T-helper 17 cell (primary cell): ENCODE data around the gene COL18A1. TPM values are rescaled to one million over a fixed set of nuclear protein-coding genes. Genes with fewer than 3 reads are reported as not detected.

Experiments
- ATAC-seq: fragments of 150-1000 bp; cut with Tn5 transposase; 2 replicates; pipeline ENCODE4 v1.10.0; 2021; ENCODE audit warnings: mild to moderate bottlenecking, moderate library complexity
- DNase-seq, 3 donors: peaks; one replicate each; pipeline versions ENCODE4 v3.0.0 to v3.0.0-alpha.2; 2020 to 2021
- H3K9me3 ChIP-seq: one replicate; pipeline ENCODE4 v1.7.0; 2013; ENCODE audit warnings: low read length, mild to moderate bottlenecking; ENCODE audit not compliant: control insufficient read depth, poor library complexity, severe bottlenecking
- H3K27ac Mint-ChIP-seq: one replicate; pipeline ENCODE4 v1.8.0; 2022; ENCODE audit warnings: mild to moderate bottlenecking, moderate library complexity, mixed read lengths
- H3K27me3 Mint-ChIP-seq: one replicate; pipeline ENCODE4 v1.8.0; 2022; ENCODE audit warnings: mixed read lengths
- H3K36me3 Mint-ChIP-seq: one replicate; pipeline ENCODE4 v1.8.0; 2022; ENCODE audit warnings: low read depth, mixed read lengths
- H3K4me1 Mint-ChIP-seq: one replicate; pipeline ENCODE4 v1.8.0; 2022; ENCODE audit warnings: mild to moderate bottlenecking, mixed read lengths
- H3K4me3 Mint-ChIP-seq: one replicate; pipeline ENCODE4 v1.8.0; 2022; ENCODE audit warnings: mild to moderate bottlenecking, moderate library complexity, mixed read lengths
- total RNA-seq, 4 donors: library from RNA in 2 of 4; stranded (reverse) in 2 of 4; gene quantifications; one replicate each; pipeline ENCODE4 v1.2.3 and lab custom pipeline; 2022 to 2026

COL18A1 gene
- total RNA-seq, 2 donors from 2014 or later: 5.4 to 17.1 TPM

GRCh38 chr21:45458281-45459170 lies 53.6 kb downstream of the COL18A1 start:
- Mint-ChIP-seq H3K4me1 (no peaks in the 10 kb centered on the region), H3K4me3 (no peak overlapping the region), H3K27me3 (peaks cover 4% of the 10 kb centered on the region), H3K36me3 (no peaks in the 10 kb centered on the region), H3K27ac (no peak overlapping the region)
- DNase-seq (no peak), ATAC-seq (no peak)
- H3K9me3 ChIP-seq: no peaks in the 10 kb centered on the region

- Mint-ChIP-seq H3K4me3 (no peak overlapping the region), H3K4me1 (no peaks in the 10 kb centered on the region), H3K27ac (no peak overlapping the region), H3K27me3 (peaks cover 7% of the 10 kb centered on the region), H3K36me3 (no peaks in the 10 kb centered on the region)
- ATAC-seq: no peak
- H3K9me3 ChIP-seq: no peaks in the 10 kb centered on the region
- DNase-seq: no peak
Observed at GRCh38 chr21:45459171-45460010, 54.4 kb downstream of the COL18A1 start.

GRCh38 chr21:45460011-45460565 lies 55.1 kb downstream of the COL18A1 start:
- Mint-ChIP-seq H3K27me3 (peaks cover 14% of the 10 kb centered on the region), H3K4me3 (no peak overlapping the region), H3K4me1 (no peaks in the 10 kb centered on the region), H3K36me3 (no peaks in the 10 kb centered on the region), H3K27ac (no peak overlapping the region)
- H3K9me3 ChIP-seq: no peaks in the 10 kb centered on the region
- ATAC-seq (no peak), DNase-seq (no peak)

DNA sequence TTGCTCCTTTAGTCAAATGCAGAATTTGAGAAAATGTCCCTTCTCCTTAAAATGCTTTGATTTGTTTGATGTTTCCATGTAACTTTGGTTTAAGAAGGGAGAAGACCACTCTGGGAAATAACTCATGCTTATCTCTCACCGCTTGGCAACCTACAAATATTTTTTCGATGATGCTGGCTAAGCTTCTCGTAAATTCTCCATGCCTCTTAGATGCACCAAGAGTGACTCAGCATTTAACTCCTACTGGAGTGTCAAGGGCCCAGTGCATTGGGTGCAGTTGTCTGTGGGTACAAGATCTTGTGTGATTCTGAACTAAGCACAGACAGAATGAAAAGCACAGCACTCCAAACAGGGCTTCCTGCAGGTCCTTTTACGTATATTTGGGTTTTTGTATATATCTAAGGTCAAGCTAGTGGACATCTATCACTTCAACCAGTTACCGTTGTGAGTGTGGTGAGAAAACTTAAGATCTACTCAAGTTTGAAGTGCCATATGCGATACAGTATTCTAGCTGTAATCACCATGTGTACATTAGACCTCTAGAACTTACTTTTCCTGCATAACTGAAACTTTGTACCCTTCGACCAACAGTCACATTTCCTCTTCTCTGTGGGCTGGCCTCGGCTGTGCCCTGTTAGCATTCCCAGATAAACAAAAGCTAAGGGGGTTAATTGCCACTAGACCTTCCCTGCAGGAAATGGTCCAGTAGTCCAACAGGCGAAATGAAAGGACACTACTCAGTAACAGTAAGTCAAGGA lies 55.8 kb downstream of the COL18A1 start:
- Mint-ChIP-seq H3K27me3 (peaks cover 20% of the 10 kb centered on the region), H3K27ac (no peak overlapping the region), H3K4me3 (no peak overlapping the region), H3K4me1 (no peaks in the 10 kb centered on the region), H3K36me3 (no peaks in the 10 kb centered on the region)
- DNase-seq (no peak), ATAC-seq (no peak)
- H3K9me3 ChIP-seq: no peaks in the 10 kb centered on the region

DNA sequence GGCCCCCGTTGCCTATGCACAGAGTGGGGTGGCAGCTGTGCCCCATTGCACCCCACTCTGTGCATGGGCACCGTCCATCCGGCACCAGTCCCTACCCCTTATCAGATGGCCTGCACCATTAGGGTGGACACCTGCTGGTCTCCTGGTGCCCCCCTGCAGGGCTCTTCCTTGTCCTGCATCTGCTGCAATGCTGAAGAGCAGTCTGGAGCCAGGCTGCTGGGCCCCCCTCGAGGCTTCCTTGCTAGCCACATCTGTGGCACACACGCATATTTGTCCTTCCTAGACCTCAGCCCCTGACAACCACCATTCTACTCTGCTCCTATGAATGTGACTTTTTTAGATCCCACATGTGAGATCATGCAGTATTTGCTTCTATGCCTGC lies 56.4 kb downstream of the COL18A1 start:
- DNase-seq (no peak), ATAC-seq (no peak)
- no peaks in the 10 kb centered on the region for H3K36me3 Mint-ChIP-seq
- H3K27ac Mint-ChIP-seq: no peak overlapping the region
- H3K27me3 Mint-ChIP-seq: peaks cover 20% of the 10 kb centered on the region
- no peak overlapping the region for H3K4me3 Mint-ChIP-seq
- no peaks in the 10 kb centered on the region for H3K9me3 ChIP-seq
- H3K4me1 Mint-ChIP-seq: no peaks in the 10 kb centered on the region

- Mint-ChIP-seq H3K4me3 (no peak overlapping the region), H3K27ac (no peak overlapping the region), H3K4me1 (no peaks in the 10 kb centered on the region), H3K36me3 (no peaks in the 10 kb centered on the region), H3K27me3 (peaks cover 20% of the 10 kb centered on the region)
- ATAC-seq (no peak), DNase-seq (no peak)
- H3K9me3 ChIP-seq: no peaks in the 10 kb centered on the region
Observed at GRCh38 chr21:45461806-45462341, 56.9 kb downstream of the COL18A1 start.

DNA sequence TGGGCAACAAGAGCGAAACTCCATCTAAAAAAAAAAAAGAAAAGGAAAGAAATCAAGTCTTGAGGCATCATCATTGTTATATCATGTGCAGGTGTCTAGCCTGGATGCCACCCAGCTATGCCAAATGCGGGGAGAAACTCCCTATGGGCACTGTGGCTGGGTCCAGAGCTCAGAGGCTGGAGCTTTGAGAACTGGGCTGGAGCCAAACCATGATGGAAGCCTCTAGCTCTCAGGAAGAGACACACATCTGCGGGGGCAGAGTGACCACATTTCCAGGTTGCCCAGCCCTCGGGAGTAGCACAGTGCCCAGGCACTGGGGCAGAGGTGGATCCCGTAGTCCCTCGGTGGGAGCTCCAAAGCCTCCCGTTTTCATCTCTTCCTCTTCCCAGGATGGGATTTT lies 58.9 kb downstream of the COL18A1 start:
- H3K9me3 ChIP-seq: no peaks in the 10 kb centered on the region
- Mint-ChIP-seq H3K4me1 (no peaks in the 10 kb centered on the region), H3K27me3 (peaks cover 20% of the 10 kb centered on the region), H3K36me3 (peaks cover 3% of the 10 kb centered on the region), H3K4me3 (no peak overlapping the region), H3K27ac (no peak overlapping the region)
- ATAC-seq (no peak), DNase-seq (no peak)

GRCh38 chr21:45464309-45464708 lies 59.3 kb downstream of the COL18A1 start:
- Mint-ChIP-seq H3K27ac (no peak overlapping the region), H3K36me3 (peaks cover 3% of the 10 kb centered on the region), H3K4me1 (no peaks in the 10 kb centered on the region), H3K27me3 (peaks cover 20% of the 10 kb centered on the region), H3K4me3 (no peak overlapping the region)
- H3K9me3 ChIP-seq: no peaks in the 10 kb centered on the region
- DNase-seq (no peak), ATAC-seq (no peak)

- H3K9me3 ChIP-seq: no peaks in the 10 kb centered on the region
- no peak for ATAC-seq
- H3K27ac Mint-ChIP-seq: no peak overlapping the region
- no peaks in the 10 kb centered on the region for H3K4me1 Mint-ChIP-seq
- DNase-seq: no peak
- peaks cover 20% of the 10 kb centered on the region for H3K27me3 Mint-ChIP-seq
- H3K4me3 Mint-ChIP-seq: no peak overlapping the region
- peaks cover 3% of the 10 kb centered on the region for H3K36me3 Mint-ChIP-seq
Observed at GRCh38 chr21:45465105-45465504, 60.1 kb downstream of the COL18A1 start.

GRCh38 chr21:45465611-45466329 lies 60.8 kb downstream of the COL18A1 start:
- no peaks in the 10 kb centered on the region for H3K9me3 ChIP-seq
- H3K4me1 Mint-ChIP-seq: no peaks in the 10 kb centered on the region
- H3K27me3 Mint-ChIP-seq: peaks cover 20% of the 10 kb centered on the region
- no peak for ATAC-seq
- no peak overlapping the region for H3K4me3 Mint-ChIP-seq
- H3K36me3 Mint-ChIP-seq: peaks cover 3% of the 10 kb centered on the region
- no peak for DNase-seq
- H3K27ac Mint-ChIP-seq: no peak overlapping the region

DNA sequence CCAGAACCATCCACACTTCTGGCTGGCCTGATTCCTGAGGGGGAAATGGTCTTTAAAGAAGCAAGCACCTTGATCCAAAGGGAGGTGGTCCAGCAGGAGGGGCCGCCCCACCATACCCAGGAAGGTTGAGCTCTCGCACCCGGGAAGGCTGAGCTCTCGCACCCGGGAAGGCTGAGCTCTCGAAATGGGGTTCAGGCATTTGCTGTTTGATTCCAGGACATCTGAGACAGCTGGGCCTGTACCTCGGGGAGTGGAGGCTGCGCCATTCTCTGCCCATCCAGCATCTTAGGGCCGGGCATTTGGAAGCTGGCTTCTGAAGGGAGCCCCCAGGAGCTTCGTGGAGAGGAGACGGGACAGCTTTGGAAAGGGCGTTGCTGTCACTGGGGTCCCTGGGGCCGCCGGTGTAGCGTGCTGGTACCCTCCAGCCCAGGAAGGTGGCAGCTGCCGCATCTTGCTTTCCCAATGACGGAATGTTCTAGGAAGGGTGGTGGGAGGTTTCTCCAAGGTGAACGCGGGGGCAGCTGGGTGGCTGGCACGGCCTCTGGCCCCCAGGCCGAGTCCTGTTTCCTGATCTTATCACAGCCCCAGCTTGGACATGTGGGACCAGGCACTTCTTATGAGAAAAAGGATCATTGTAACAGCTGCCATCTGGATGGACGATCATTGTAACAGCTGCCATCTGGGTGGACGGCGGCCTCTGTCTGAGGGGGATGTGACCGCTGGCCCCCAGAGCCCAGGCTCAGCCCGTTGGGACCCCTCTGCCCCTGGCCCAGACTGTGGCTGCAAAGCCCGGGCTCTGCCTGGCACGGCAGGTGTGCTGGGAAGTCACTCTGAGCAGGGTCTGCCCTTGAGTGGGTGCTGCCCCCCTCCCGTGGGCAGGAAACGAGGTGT lies 61.6 kb downstream of the COL18A1 start:
- peaks cover 3% of the 10 kb centered on the region for H3K36me3 Mint-ChIP-seq
- ATAC-seq: no peak
- peaks cover 20% of the 10 kb centered on the region for H3K27me3 Mint-ChIP-seq
- no peak overlapping the region for H3K27ac Mint-ChIP-seq
- DNase-seq: no peak
- H3K4me1 Mint-ChIP-seq: peaks cover 4% of the 10 kb centered on the region
- H3K9me3 ChIP-seq: no peaks in the 10 kb centered on the region
- no peak overlapping the region for H3K4me3 Mint-ChIP-seq
